Nucleus accumbens (tissue), 56 donors: ENCODE data around the gene PRSS27.
"Not testable (repeated sequence)": the region's sequence is repeated elsewhere in the genome, so short reads cannot be mapped to it uniquely, and the experiment has no call there.

Experiments
- DNase-seq, 56 donors: peaks; one replicate each; lab custom pipeline; 2025; lab: John Stamatoyannopoulos, UW

PRSS27 gene

GRCh38 chr16:2682209-2683021 lies 37.6 kb downstream of the PRSS27 start, which contains the start of gene KCTD5:
Gene KCTD5, plus strand, starts transcription at chr16:2682523. Its CDS starts 26 bp downstream, at chr16:2682549.
- peak; percentile 53 to 99 (median 96) for DNase-seq

- DNase-seq: not testable (repeated sequence)
Observed at GRCh38 chr16:2680360-2680759, 39.7 kb downstream of the PRSS27 start.

GRCh38 chr16:2679902-2680301 lies 40.1 kb downstream of the PRSS27 start:
- DNase-seq: not testable (repeated sequence)

GRCh38 chr16:2678206-2678965 lies 41.6 kb downstream of the PRSS27 start:
- not testable (repeated sequence) for DNase-seq

- DNase-seq: not testable (repeated sequence)
Observed at GRCh38 chr16:2676937-2677336, 43.1 kb downstream of the PRSS27 start.

- no peak for DNase-seq
Observed at GRCh38 chr16:2675714-2676113, 44.3 kb downstream of the PRSS27 start.

- no peak for DNase-seq
Observed at GRCh38 chr16:2675021-2675420, 45.0 kb downstream of the PRSS27 start.

- peak; percentile 52 to 98 (median 92) for DNase-seq
Observed at GRCh38 chr16:2673066-2673999, 46.7 kb downstream of the PRSS27 start.

- no peak for DNase-seq
Observed at GRCh38 chr16:2671741-2672140, 48.3 kb downstream of the PRSS27 start.

- DNase-seq: peak in 1 of 56 donors; percentile 5
Observed at GRCh38 chr16:2671193-2671592, 48.8 kb downstream of the PRSS27 start.

- peak in 43 of 56 donors; percentile 4 to 80 (median 28) for DNase-seq
Observed at GRCh38 chr16:2670017-2670416, 50.0 kb downstream of the PRSS27 start.

- not testable (repeated sequence) for DNase-seq
Observed at GRCh38 chr16:2669587-2669986, 50.4 kb downstream of the PRSS27 start.

- not testable (repeated sequence) for DNase-seq
Observed at GRCh38 chr16:2666671-2667070, 53.4 kb downstream of the PRSS27 start.

GRCh38 chr16:2664574-2664982 lies 55.4 kb downstream of the PRSS27 start:
- no peak for DNase-seq

- DNase-seq: no peak
Observed at GRCh38 chr16:2663553-2664546, 56.2 kb downstream of the PRSS27 start.
